K562 (cell line): Measurements from ENCODE around the gene LCNL1. TPM values are rescaled to one million over a fixed set of nuclear protein-coding genes. Genes with fewer than 3 reads are reported as not detected.

Source experiments
- ATF1 ChIP-seq, 2 experiments: fragments of 450-650 bp in 1 of 2; IDR thresholded peaks; 2 replicates each; pipeline ENCODE4 v1.6.1; 2016; ENCODE audit warnings: missing compliant biosample characterization in 1 of 2, missing genetic modification characterization in 1 of 2
- CBX8 ChIP-seq: fragments of 200-600 bp; sonication (generic); IDR thresholded peaks from 2 replicates; pipeline ENCODE4 v1.6.1; 2012; ENCODE audit warnings: borderline replicate concordance, mixed run types, low read depth, mild to moderate bottlenecking, moderate library complexity, mixed read lengths, low read length, control low read depth, inconsistent platforms; ENCODE audit not compliant: poor library complexity, severe bottlenecking; ENCODE audit errors: extremely low read depth
- RBM14 ChIP-seq: fragments of 200-400 bp; formaldehyde crosslinking; IDR thresholded peaks from 2 replicates; pipeline ENCODE4 v1.6.1; 2018; ENCODE audit warnings: low read depth, mild to moderate bottlenecking, low read length, moderate library complexity, borderline replicate concordance; ENCODE audit not compliant: insufficient read depth
- ZBTB34 ChIP-seq: fragments of 250-450 bp; sonication (Bioruptor Pico); IDR thresholded peaks from 2 replicates; pipeline ENCODE4 v1.8.0; 2021; ENCODE audit warnings: mild to moderate bottlenecking, moderate library complexity
- ZNF134 ChIP-seq: fragments of 250-450 bp; sonication (Bioruptor Pico); conservative IDR thresholded peaks from 2 replicates; pipeline ENCODE4 v1.4.0; 2020
- ZNF41 ChIP-seq: fragments of 250-450 bp; sonication (Bioruptor Pico); conservative IDR thresholded peaks from 2 replicates; pipeline ENCODE4 v1.4.0; 2020; ENCODE audit warnings: mild to moderate bottlenecking
- ZNF764 ChIP-seq: fragments of 250-450 bp; sonication (Bioruptor Pico); IDR thresholded peaks from 2 replicates; pipeline ENCODE4 v1.4.0; 2020; ENCODE audit warnings: low read depth, mild to moderate bottlenecking, moderate library complexity
- polyA plus RNA-seq, 8 experiments: library from polyadenylated mRNA; depleted of rRNA in 4 of 8; stranded (reverse) in 5 of 8; unstranded in 3 of 8; fragments of >200 nt; fragmentation: Nextera tagmentation in 2 of 8; fragmentation: Illumina TruSeq in 1 of 8; extraction: Ambion mirVana in 2 of 8; extraction: Trizol in 1 of 8; gene quantifications; 2 replicates each; pipeline versions ENCODE4 v1.2.1 to v1.2.3, GENCODE V29; 2011 to 2014; ENCODE audit warnings: inconsistent platforms in 1 of 8, missing spikeins in 1 of 8
- total RNA-seq, 7 experiments: library from RNA; depleted of rRNA in 6 of 7; stranded (reverse); fragments of >200 nt in 6 of 7; fragmentation: Illumina TruSeq in 2 of 7; extraction: Trizol in 2 of 7; gene quantifications; 2 replicates each; pipeline versions ENCODE4 v1.2.1 to v1.2.3, GENCODE V29; 2011 to 2021; ENCODE audit warnings: low replicate concordance in 1 of 7
- TF ChIP-seq, protein P1 (sequence below), 2 experiments: fragments of 450-650 bp; IDR thresholded peaks; 2 replicates each; pipeline ENCODE4 v1.6.1; 2018; ENCODE audit warnings: mild to moderate bottlenecking in 2 of 2, low read depth in 1 of 2; ENCODE audit not compliant: partially characterized antibody in 2 of 2
- TF ChIP-seq, protein P2 (sequence below): fragments of 450-650 bp; IDR thresholded peaks from 2 replicates; pipeline ENCODE4 v1.6.1; 2016; ENCODE audit warnings: mild to moderate bottlenecking, moderate library complexity

LCNL1 gene
- total and polyA plus RNA-seq, 9 of the 15 experiments (the other 6 are each of a cell fraction or from before 2014, with no cell fraction given) = 0.04 to 0.16 (median 0.04) TPM; not detected in 4

GRCh38 chr9:136964171-136964689 is 18.6 kb upstream of the LCNL1 start (continued):
- TF ChIP-seq ZBTB34 (CRISPR knock-in tag) (no peak), ATF1 (CRISPR knock-in tag; IDR thresholded peaks at IDR 0.05) (no peak), ATF1 (tag; IDR thresholded peaks at IDR 0.05) (no peak), RBM14 (no peak), ZNF134 (CRISPR knock-in tag) (no peak), ZNF41 (CRISPR knock-in tag) (no peak), CBX8 (no peak), ZNF764 (CRISPR knock-in tag) (no peak)
- TF ChIP-seq, protein P1, sequence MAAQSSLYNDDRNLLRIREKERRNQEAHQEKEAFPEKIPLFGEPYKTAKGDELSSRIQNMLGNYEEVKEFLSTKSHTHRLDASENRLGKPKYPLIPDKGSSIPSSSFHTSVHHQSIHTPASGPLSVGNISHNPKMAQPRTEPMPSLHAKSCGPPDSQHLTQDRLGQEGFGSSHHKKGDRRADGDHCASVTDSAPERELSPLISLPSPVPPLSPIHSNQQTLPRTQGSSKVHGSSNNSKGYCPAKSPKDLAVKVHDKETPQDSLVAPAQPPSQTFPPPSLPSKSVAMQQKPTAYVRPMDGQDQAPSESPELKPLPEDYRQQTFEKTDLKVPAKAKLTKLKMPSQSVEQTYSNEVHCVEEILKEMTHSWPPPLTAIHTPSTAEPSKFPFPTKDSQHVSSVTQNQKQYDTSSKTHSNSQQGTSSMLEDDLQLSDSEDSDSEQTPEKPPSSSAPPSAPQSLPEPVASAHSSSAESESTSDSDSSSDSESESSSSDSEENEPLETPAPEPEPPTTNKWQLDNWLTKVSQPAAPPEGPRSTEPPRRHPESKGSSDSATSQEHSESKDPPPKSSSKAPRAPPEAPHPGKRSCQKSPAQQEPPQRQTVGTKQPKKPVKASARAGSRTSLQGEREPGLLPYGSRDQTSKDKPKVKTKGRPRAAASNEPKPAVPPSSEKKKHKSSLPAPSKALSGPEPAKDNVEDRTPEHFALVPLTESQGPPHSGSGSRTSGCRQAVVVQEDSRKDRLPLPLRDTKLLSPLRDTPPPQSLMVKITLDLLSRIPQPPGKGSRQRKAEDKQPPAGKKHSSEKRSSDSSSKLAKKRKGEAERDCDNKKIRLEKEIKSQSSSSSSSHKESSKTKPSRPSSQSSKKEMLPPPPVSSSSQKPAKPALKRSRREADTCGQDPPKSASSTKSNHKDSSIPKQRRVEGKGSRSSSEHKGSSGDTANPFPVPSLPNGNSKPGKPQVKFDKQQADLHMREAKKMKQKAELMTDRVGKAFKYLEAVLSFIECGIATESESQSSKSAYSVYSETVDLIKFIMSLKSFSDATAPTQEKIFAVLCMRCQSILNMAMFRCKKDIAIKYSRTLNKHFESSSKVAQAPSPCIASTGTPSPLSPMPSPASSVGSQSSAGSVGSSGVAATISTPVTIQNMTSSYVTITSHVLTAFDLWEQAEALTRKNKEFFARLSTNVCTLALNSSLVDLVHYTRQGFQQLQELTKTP (IDR thresholded peaks at IDR 0.05; ENCODE audit: low read depth in 1 of 2, partially characterized antibody in 2 of 2) = no peak
- TF ChIP-seq, protein P2, sequence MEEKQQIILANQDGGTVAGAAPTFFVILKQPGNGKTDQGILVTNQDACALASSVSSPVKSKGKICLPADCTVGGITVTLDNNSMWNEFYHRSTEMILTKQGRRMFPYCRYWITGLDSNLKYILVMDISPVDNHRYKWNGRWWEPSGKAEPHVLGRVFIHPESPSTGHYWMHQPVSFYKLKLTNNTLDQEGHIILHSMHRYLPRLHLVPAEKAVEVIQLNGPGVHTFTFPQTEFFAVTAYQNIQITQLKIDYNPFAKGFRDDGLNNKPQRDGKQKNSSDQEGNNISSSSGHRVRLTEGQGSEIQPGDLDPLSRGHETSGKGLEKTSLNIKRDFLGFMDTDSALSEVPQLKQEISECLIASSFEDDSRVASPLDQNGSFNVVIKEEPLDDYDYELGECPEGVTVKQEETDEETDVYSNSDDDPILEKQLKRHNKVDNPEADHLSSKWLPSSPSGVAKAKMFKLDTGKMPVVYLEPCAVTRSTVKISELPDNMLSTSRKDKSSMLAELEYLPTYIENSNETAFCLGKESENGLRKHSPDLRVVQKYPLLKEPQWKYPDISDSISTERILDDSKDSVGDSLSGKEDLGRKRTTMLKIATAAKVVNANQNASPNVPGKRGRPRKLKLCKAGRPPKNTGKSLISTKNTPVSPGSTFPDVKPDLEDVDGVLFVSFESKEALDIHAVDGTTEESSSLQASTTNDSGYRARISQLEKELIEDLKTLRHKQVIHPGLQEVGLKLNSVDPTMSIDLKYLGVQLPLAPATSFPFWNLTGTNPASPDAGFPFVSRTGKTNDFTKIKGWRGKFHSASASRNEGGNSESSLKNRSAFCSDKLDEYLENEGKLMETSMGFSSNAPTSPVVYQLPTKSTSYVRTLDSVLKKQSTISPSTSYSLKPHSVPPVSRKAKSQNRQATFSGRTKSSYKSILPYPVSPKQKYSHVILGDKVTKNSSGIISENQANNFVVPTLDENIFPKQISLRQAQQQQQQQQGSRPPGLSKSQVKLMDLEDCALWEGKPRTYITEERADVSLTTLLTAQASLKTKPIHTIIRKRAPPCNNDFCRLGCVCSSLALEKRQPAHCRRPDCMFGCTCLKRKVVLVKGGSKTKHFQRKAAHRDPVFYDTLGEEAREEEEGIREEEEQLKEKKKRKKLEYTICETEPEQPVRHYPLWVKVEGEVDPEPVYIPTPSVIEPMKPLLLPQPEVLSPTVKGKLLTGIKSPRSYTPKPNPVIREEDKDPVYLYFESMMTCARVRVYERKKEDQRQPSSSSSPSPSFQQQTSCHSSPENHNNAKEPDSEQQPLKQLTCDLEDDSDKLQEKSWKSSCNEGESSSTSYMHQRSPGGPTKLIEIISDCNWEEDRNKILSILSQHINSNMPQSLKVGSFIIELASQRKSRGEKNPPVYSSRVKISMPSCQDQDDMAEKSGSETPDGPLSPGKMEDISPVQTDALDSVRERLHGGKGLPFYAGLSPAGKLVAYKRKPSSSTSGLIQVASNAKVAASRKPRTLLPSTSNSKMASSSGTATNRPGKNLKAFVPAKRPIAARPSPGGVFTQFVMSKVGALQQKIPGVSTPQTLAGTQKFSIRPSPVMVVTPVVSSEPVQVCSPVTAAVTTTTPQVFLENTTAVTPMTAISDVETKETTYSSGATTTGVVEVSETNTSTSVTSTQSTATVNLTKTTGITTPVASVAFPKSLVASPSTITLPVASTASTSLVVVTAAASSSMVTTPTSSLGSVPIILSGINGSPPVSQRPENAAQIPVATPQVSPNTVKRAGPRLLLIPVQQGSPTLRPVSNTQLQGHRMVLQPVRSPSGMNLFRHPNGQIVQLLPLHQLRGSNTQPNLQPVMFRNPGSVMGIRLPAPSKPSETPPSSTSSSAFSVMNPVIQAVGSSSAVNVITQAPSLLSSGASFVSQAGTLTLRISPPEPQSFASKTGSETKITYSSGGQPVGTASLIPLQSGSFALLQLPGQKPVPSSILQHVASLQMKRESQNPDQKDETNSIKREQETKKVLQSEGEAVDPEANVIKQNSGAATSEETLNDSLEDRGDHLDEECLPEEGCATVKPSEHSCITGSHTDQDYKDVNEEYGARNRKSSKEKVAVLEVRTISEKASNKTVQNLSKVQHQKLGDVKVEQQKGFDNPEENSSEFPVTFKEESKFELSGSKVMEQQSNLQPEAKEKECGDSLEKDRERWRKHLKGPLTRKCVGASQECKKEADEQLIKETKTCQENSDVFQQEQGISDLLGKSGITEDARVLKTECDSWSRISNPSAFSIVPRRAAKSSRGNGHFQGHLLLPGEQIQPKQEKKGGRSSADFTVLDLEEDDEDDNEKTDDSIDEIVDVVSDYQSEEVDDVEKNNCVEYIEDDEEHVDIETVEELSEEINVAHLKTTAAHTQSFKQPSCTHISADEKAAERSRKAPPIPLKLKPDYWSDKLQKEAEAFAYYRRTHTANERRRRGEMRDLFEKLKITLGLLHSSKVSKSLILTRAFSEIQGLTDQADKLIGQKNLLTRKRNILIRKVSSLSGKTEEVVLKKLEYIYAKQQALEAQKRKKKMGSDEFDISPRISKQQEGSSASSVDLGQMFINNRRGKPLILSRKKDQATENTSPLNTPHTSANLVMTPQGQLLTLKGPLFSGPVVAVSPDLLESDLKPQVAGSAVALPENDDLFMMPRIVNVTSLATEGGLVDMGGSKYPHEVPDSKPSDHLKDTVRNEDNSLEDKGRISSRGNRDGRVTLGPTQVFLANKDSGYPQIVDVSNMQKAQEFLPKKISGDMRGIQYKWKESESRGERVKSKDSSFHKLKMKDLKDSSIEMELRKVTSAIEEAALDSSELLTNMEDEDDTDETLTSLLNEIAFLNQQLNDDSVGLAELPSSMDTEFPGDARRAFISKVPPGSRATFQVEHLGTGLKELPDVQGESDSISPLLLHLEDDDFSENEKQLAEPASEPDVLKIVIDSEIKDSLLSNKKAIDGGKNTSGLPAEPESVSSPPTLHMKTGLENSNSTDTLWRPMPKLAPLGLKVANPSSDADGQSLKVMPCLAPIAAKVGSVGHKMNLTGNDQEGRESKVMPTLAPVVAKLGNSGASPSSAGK = peak; percentile 48; the same call in 1 of the 2 replicates
